ENCODE measurements around the gene TPRN.

GRCh38 chr9:137220317-137221094, 20.0 kb upstream of the TPRN start:
- TF ChIP-seq POLR2A (IDR thresholded peaks at IDR 0.05; ENCODE audit: low read depth, low read length) (no peak), POLR2AphosphoS5 (IDR thresholded peaks at IDR 0.05; ENCODE audit: low read depth, low read length) (no peak), TAF1 (IDR thresholded peaks at IDR 0.05; ENCODE audit: low read depth, low read length) (no peak), SPI1 (IDR thresholded peaks at IDR 0.05; ENCODE audit: low read depth, low read length) (no peak), POU2F2 (IDR thresholded peaks at IDR 0.05; ENCODE audit: low read depth, low read length) (no peak), PAX5 (IDR thresholded peaks at IDR 0.05; ENCODE audit: insufficient read depth, low read length, severe bottlenecking) (no peak)

Measured in GM12891 (cell line).